Right ventricle myocardium superior (tissue), 1 donor: ENCODE data around the gene CEBPG. TPM values are rescaled to one million over a fixed set of nuclear protein-coding genes. Genes with fewer than 3 reads are reported as not detected.
A peak's percentile ranks its signal among the peaks of the same experiment; 100 is the strongest.

ENCODE experiments used
- ATAC-seq: fragments of 200-7000 bp; cut with Tn5 transposase; one replicate; pipeline ENCODE4 v1.9.1; 2020; ENCODE audit warnings: mild to moderate bottlenecking; ENCODE audit not compliant: poor library complexity
- DNase-seq: peaks from one replicate; pipeline ENCODE4 v3.0.0-alpha.2; 2020
- intact Hi-C: fragments of 100-400 bp; cut with DNase I; formaldehyde crosslinking; loops from one replicate; pipeline ENCODE4 v1.11.2; 2022
- long read RNA-seq: library from polyadenylated mRNA; unstranded; transcript quantifications from one replicate; pipeline ENCODE4 v2.0.0, GENCODE V29; 2021
- total RNA-seq: library from RNA; stranded (reverse); fragmentation: NEBNext Ultra II Directional; extraction: Animal tissue kit (Norgen Biotek cat#: 25700); gene quantifications from one replicate; pipeline ENCODE4 v1.2.1, GENCODE V29; 2021
- donor health status: DM: no; HTN: yes; CAD: no; lungs with severe emphysema.

CEBPG gene
- total RNA-seq: 16.1 TPM
- long read RNA-seq, full-length matches to known transcripts: 51 of 53 reads
- long read RNA-seq, partial matches to known transcripts: 2 of 53 reads
- long read RNA-seq, other reads (novel, unspliced or antisense): 0 of 53 reads

DNA sequence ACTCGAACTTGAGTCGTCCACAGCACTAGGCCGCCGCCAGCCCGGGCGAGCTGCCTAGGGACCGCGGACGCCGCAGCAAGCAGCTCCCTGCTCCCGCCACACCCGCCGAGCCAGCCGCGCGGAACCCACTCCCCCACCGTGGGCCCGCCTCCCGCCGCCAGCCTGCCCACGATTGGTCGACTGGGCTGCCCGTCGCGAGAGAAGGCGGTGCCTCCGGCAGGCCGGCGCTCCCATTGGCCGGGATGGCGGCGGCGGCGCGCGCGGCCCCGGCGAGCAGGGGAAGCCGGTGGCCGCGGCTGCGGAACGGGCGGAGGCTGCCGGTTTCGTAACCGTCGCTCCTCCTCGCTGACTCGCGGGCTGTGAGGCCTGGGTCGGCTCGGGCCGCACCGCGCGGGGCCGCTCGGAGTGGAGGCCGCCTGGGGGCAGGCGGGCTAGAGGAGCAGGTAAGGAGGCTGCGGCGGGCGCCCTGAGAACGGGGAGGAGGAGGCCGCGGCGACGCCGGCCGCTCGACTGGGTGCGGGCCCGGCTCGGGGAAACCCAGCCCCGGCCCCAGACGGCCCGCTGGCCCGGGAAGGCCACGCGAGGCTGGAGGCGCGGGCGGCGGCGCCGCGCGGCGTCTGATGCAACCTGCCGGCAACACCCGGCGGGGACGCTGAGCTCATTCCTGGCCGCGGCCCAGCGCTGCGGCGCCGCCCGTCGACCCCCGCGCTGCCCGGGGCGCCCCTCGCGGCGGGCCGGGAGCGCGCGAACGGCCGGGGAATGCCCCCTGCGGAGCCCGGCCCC is at the start of gene CEBPG:
CEBPG (plus strand) TSS at position 257 of the 783 bp plus-strand sequence. CDS start 5,531 bp downstream, outside the sequence.
- peak; percentile 99 for ATAC-seq
- DNase-seq: peak; percentile 96
- intact Hi-C loops: loop anchor here (5.0 kb wide), 1 partner anchor 71 kb away; the partner anchor contains the start of gene CEBPA

DNA sequence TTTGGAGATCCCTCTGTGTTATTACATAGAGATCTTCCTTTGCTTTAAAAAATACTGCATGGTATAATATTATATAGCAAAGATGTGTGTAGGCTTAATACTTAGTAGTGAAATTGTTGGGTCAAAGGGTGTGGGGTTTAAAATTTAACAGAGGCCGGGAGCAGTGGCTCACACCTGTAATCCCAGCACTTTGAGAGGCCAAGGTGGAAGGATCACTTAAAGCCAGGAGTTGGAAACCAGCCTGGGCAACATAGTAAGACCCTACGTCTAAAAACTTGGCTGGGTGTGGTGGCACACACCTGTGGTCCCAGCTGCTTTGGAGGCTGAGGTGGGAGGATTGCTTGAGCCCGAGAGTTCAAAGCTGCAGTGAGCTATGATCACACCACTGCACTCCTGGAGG is 48.9 kb upstream of the CEBPG start:
- intact Hi-C loops: no loop called here
- no peak for ATAC-seq

DNA sequence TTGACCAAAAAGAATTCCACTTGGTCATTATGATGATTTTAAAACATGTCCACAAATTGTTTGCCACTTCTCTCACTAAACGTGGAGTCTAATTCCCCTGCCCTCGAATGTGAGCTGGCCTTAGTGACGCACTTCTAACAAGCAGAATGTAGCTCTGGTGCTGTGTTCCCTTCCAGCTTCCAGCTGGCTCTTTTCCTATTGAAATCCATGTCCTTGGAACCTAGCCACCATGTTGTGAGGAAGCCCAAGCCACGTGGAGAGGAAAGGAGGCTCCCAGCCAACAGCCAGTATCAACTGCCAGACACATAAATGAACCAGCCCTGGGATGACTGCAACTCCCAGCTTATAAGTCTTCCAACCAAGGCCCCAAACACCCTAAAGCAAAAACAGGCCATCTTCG is 47.6 kb upstream of the CEBPG start:
- intact Hi-C loops: no loop called here
- ATAC-seq (peak; percentile 63), DNase-seq (peak; percentile 67)

More for the DNA sequence above, 48.9 kb upstream of the CEBPG start:
- DNase-seq: no peak

DNA sequence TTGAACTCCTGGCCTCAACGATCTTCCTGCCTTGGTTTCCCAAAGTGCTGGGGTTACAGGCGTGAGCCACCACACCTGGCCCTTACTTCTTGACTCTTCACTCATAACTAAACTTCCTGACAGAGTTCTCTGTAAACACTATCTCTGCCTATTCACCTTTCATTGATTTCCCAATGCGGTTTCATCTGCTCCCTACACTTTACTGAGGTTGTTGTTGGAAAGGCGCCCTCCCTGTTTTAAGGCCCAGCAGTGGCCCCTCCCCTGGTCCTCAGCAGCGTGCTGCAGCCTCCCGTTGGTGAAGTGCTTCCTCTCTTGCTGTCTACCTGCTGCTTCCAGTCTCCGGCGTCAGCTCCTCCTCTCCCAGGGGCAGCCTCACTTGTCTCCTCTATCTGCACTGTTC is 44.4 kb upstream of the CEBPG start:
- intact Hi-C loops: no loop called here
- no peak for DNase-seq
- no peak for ATAC-seq

DNA sequence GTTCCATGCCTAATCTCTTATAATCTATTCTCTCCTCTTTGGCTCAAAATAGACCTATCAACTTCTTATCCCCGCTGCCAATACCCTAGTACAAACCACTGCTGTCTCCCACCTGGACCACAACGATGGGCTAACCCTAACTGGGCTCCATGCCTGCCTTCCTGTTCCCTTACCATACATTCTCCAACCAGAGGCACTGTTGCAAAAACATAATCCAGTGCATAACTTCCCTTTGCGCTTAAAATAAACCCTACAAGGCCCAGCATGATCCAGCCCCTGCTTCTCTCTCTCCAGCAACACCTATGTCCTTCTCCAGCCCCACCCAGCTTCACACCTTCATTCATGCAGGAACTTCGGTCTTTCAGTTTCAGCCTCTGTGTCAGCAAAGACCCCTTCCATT is 43.8 kb upstream of the CEBPG start:
- intact Hi-C loops: no loop called here
- no peak for DNase-seq
- ATAC-seq: peak; percentile 39

DNA sequence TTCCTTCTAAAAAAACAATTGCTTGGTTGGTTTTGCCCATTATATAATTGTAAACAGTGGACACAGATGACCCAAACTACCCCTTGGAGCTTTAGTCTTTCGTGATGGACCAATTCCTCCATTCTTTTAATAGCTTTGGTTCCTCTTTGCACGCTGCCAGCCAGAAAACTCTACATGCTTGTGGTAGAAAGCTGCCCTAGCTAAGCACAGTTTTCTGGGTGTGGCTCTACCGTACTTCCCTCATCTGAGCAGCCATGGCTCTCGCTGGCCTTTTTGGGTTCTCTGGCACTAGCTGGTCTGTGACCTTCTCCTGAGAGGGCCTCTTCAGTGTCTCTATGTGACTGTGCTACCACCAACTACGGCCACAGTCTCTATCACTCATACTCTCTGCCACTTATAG is 41.3 kb upstream of the CEBPG start:
- peak; percentile 74 for ATAC-seq
- DNase-seq: no peak
- intact Hi-C loops: no loop called here

DNA sequence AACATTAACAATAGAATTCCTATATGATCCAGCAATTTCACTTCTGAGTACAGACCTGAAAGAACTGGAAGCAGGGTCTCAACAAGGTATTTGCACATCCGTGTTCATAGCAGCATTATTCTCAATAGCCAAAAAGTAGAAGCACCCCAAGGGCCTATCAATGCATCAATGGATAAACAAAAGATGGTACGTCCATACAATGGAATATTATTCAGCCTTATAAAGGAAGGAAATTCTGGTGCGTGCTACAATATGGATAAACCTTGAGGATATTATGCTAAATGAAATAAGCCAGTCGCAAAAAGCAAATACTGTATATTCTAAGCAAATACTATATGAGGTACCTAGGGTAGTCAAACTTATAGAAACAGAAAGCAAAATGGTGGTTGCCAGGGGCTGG is 40.4 kb upstream of the CEBPG start:
- ATAC-seq (no peak), DNase-seq (no peak)
- intact Hi-C loops: no loop called here

DNA sequence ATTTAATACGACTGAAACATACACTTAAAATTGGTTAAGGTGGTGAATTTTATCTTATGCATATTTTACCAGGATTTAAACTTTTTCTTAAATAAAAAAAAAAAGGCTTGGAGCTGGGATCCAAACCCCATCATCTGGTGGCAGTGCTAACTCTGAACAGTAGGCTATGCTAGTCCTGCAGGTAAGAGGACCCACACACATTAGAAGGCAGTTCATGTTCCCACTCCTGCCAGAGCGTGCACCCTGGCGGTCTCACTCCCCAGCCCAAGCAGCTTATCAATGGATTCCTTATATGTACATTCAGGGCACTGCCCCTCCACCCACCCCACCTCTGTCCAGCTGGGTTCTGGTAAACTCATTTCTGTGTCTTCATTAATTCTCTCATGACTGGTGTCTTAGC is 39.9 kb upstream of the CEBPG start:
- DNase-seq: no peak
- ATAC-seq: no peak
- intact Hi-C loops: no loop called here

DNA sequence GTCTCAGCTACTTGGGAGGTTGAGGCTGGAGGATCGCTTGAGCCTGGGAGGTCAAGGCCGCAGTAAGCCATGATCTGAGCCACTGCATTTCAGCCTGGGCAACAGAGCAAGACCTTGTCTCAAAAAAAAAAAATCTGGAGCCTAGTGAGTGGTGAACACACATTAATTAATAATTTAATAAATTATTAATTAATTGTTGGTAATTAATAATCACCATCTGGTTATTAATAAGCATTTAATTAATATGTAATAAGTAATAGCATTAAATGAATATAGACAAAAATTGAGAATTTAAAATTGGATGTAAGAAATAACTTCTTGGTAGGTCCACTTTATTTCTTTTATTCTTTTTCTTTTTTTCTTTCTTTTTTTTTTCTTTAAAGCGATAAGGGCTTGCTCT is 39.2 kb upstream of the CEBPG start:
- no peak for ATAC-seq
- DNase-seq: no peak
- intact Hi-C loops: no loop called here

DNA sequence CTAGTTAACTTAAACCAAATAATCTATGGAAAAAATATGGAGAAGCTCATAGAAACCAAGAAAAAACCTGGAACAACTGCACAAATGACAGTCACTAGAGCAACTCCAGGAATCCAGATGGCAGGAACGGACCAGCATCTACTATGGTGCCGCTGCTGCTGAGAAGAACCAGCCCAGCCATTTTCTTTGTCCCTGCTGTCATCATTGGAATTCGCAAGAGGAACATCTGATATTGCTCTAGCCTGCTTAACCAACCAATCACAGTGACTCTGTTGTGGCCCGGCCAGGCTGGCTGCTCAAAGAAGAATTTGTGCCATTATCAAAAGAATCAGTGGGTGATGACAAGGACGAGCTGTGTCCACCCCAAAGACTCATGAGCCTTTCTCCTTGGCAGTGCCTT is 38.1 kb upstream of the CEBPG start:
- ATAC-seq (no peak), DNase-seq (no peak)
- intact Hi-C loops: no loop called here

DNA sequence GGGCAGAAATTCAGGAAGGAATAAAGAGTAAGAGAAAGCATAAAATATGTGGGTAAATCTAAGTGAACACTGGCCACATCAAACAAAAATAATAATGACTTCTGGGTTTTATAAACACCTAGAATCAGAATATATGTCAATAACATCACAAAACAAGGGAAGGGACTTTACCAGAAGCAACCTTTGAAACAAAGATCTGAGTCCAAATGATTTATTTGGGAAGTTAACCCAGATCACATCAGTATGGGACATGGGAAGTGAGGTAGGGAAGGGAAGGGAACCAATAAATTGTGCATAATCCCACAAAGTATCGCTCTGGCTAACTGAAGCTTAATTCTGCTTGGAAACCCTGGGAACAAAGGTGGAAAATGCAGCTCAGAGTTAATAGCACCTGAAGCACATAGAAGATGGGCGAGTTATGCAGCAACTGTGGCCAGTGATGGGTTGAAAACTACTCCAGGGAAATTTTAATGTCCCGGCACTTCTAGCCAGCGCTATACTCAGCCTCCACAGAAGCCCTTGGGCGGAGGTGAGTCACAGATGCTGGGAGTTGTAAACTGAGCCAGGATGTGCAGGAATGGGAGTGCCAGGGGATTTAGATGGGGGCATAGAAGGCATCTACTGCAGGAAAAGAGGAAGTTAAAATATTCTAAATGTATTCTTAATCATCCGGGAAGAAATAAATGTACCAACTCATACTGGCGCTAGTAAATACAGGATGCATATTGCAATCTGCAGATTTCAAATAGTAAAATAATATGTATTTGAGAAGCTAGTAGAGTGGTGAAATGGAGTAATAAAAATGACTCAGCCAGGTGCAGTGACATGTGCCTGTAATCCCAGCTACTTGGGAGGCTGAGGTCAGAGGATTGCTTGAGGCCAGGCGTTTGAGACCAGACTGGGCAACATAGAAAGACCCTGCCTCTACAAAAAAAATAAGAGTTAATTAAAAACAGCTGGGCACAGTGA is 34.2 kb upstream of the CEBPG start:
- no peak for ATAC-seq
- DNase-seq: no peak

DNA sequence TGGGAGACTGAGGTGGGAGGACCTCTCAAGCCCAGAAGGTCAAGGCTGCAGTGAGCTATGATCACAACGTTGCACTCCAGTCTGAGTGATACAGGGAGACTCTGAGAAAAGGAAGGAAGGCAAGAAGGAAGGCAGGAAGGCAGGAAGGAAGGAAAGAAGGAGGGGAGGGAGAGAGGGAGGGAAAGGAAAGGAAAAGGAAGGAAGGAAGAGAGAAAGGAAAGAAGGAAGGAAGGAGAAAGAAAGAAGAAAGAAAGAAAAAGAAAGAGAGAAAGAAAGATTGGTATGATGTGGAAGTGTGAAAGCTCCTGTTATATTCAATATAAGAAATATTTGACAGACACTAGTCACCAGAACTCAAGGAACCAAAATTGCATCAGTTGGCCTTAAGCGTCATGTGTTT is 32.5 kb upstream of the CEBPG start:
- intact Hi-C loops: no loop called here
- ATAC-seq (no peak), DNase-seq (no peak)

More for the DNA sequence above, 34.2 kb upstream of the CEBPG start:
- intact Hi-C loops: no loop called here

DNA sequence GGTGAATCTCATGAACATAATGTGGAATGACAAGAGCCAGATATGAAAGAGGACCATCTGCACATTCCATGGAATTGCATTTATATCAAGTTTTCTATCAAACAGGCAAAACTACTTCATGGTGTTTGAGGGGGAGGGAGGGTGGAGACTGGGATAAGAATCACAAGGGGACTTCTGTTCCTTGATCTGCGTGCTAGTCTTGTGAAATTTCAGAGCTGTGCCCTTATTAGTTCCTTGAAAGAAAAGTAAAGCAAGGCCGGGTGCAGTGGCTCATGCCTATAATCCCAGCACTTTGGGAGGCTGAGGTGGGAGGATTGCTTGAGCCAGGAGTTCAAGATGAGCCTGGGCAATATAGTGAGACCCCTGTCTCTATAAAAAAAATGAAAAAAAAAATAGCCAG is 30.2 kb upstream of the CEBPG start:
- DNase-seq: no peak
- intact Hi-C loops: no loop called here
- ATAC-seq: no peak

DNA sequence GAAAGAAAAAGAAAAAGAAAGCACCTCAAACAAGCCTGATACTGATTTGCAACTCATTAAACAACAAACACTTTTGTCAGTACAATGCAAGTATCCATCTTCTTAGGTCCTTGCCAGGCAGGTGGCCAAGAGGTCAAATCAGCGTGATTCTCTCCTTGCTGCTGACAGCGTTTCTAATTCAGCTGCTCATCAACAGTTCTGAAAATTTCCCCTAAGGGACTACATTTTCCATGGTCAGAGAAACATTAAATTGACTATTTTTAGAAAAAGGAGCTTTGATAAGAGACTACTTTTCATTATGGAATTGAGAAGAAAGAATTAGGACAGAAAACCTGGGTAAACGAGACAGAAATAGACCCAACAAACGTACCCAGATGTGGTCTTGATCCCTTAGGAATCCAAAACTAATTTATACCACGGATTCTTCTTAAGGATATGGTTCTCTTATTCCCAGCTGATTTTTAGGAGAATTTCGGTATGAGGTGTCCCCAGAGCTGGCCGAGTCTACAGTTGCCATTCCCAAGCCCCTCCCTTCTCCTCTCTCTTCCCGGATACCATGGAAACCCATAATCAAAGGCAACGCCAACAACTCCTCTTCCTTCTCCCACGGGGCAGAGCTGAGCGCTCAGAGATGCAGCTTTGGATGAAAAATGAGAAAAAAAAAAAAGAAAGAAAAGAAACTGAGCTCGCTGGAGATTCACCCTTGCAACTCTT is 29.5 kb upstream of the CEBPG start:
- intact Hi-C loops: no loop called here
- DNase-seq: no peak
- peak; percentile 78 for ATAC-seq

DNA sequence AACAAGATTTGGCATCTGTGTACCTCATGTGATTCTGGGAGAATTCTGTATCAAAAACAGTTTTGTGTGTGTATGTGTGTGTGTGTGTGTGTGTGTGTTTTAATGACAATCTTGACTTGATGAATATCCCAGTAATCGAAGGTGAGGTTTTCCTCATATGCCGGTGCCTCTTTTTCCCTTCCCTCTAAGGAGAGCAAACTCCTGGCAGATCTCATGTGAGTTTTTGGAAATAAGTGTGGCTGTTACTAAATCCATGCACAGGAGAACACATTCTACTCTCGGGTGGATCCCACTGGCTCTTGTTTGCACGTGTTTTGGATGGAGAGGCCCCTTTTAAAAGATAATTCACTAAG is 29.0 kb upstream of the CEBPG start:
- ATAC-seq: no peak
- DNase-seq: no peak
- intact Hi-C loops: no loop called here

DNA sequence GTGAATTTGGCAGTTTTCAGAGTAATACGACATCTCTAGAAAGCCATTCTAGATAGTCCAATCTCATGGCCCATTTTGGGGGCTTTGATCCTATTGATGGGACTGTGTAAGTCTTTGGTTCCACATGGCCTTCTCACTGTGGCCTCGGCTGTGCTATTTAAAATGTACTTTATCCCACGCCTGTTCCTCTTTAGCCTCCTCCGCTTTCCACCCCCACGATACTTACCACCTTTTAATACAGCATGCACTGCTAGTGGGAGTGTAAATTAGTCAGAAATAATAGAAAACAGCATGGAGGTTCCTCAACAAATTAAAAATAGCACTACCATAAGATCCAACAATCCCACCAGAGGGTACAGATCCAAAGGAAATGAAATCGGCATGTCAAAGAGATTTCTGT is 28.3 kb upstream of the CEBPG start:
- DNase-seq (no peak), ATAC-seq (no peak)
- intact Hi-C loops: no loop called here

DNA sequence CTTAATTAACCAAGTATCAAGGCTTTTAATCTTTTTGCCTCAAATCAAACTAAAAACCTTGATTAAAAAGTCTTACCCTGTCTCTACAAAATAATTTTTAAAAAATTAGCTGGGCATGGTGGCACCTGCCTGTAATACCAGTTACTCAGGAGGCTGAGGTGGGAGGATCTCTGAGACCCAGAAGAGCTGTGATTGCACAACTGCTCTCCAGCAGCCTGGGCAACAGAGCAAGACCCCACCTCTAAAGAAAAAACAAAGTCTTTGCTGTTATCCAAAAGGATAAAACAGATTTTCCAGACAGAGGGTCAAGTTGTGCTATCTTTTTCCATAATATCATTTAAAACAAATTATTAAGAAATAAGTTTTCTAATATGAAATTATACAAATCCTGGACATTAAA is 26.8 kb upstream of the CEBPG start:
- ATAC-seq: no peak
- intact Hi-C loops: no loop called here
- no peak for DNase-seq

DNA sequence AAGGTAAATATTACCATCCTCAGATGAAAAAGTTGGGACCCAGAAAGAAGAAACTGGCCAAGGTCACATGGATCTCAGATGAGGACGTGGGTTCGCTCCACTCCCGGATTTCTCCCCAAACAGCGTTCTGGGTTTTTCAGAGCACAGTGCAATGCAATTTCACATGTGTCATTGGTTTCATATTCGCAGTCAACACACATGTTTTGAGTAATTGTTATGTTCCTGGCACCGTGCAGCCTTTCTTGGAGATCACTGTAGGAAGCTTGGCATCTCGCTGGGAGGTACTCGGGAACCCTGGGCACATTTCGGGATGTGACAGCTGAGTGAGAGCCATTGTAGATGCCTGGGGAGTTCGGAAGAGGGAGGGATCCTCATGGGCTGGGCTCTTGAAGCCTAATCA is 26.2 kb upstream of the CEBPG start:
- no peak for DNase-seq
- ATAC-seq: no peak
- intact Hi-C loops: no loop called here
